ENCODE results near the gene LYPD3.
"Not testable (repeated sequence)": the region's sequence is repeated elsewhere in the genome, so short reads cannot be mapped to it uniquely, and the experiment has no call there.

The LYPD3 gene

GRCh38 chr19:43465468-43466120, at the start of gene LYPD3:
Gene LYPD3 (minus strand): TSS chr19:43465608. CDS start chr19:43465571, 37 bp downstream.
- no peak for DNase-seq (ENCODE audit: low read depth)
- no peak within 1 kb of the TSS for H3K4me3 ChIP-seq (ENCODE audit: low read depth, low read length)

GRCh38 chr19:43512399-43512798, 47.0 kb upstream of the LYPD3 start:
- H3K4me3 ChIP-seq (ENCODE audit: low read depth, low read length); DNase-seq (ENCODE audit: low read depth): not testable (repeated sequence)

- no peak overlapping the region for H3K4me3 ChIP-seq (ENCODE audit: low read depth, low read length)
- no peak for DNase-seq (ENCODE audit: low read depth)
These were observed 45.9 kb upstream of the LYPD3 start for GRCh38 chr19:43511324-43511723.

- H3K4me3 ChIP-seq (ENCODE audit: low read depth, low read length) = no peak overlapping the region
- DNase-seq (ENCODE audit: low read depth) = no peak
These were observed 45.3 kb upstream of the LYPD3 start for GRCh38 chr19:43510713-43511112.

- H3K4me3 ChIP-seq (ENCODE audit: low read depth, low read length) = no peak overlapping the region
- DNase-seq (ENCODE audit: low read depth) = no peak
These were observed 42.5 kb upstream of the LYPD3 start for GRCh38 chr19:43507880-43508279.

GRCh38 chr19:43506629-43507028, 41.2 kb upstream of the LYPD3 start:
- DNase-seq (ENCODE audit: low read depth) = no peak
- no peak overlapping the region for H3K4me3 ChIP-seq (ENCODE audit: low read depth, low read length)

- DNase-seq (ENCODE audit: low read depth) = no peak
- no peak overlapping the region for H3K4me3 ChIP-seq (ENCODE audit: low read depth, low read length)
These were observed 40.5 kb upstream of the LYPD3 start for GRCh38 chr19:43505941-43506340.

- no peak overlapping the region for H3K4me3 ChIP-seq (ENCODE audit: low read depth, low read length)
- DNase-seq (ENCODE audit: low read depth) = no peak
These were observed 39.7 kb upstream of the LYPD3 start for GRCh38 chr19:43505186-43505456.

GRCh38 chr19:43504426-43505185, 39.2 kb upstream of the LYPD3 start, which contains the start of gene PHLDB3:
Gene PHLDB3 (minus strand): TSS chr19:43504746. CDS start chr19:43504118, 628 bp downstream.
- no peak for DNase-seq (ENCODE audit: low read depth)
- peak within 1 kb of the TSS; percentile 87 for H3K4me3 ChIP-seq (ENCODE audit: low read depth, low read length)

- H3K4me3 ChIP-seq (ENCODE audit: low read depth, low read length) = peak overlapping the region; percentile 87
- peak; percentile 52 for DNase-seq (ENCODE audit: low read depth)
These were observed 38.4 kb upstream of the LYPD3 start for GRCh38 chr19:43503501-43504425.

- no peak for DNase-seq (ENCODE audit: low read depth)
- no peak overlapping the region for H3K4me3 ChIP-seq (ENCODE audit: low read depth, low read length)
These were observed 37.1 kb upstream of the LYPD3 start for GRCh38 chr19:43502419-43502976.

GRCh38 chr19:43501661-43502418, 36.4 kb upstream of the LYPD3 start:
- H3K4me3 ChIP-seq (ENCODE audit: low read depth, low read length) = peak overlapping the region; percentile 18
- no peak for DNase-seq (ENCODE audit: low read depth)

GRCh38 chr19:43499042-43499441, 33.6 kb upstream of the LYPD3 start:
- no peak for DNase-seq (ENCODE audit: low read depth)
- H3K4me3 ChIP-seq (ENCODE audit: low read depth, low read length) = no peak overlapping the region

- H3K4me3 ChIP-seq (ENCODE audit: low read depth, low read length) = no peak overlapping the region
- DNase-seq (ENCODE audit: low read depth) = no peak
These were observed 32.9 kb upstream of the LYPD3 start for GRCh38 chr19:43498233-43498842.

GRCh38 chr19:43496960-43497359, 31.6 kb upstream of the LYPD3 start:
- DNase-seq (ENCODE audit: low read depth) = no peak
- H3K4me3 ChIP-seq (ENCODE audit: low read depth, low read length) = no peak overlapping the region

- H3K4me3 ChIP-seq (ENCODE audit: low read depth, low read length) = no peak overlapping the region
- DNase-seq (ENCODE audit: low read depth) = no peak
These were observed 29.7 kb upstream of the LYPD3 start for GRCh38 chr19:43495082-43495481.

- no peak overlapping the region for H3K4me3 ChIP-seq (ENCODE audit: low read depth, low read length)
- no peak for DNase-seq (ENCODE audit: low read depth)
These were observed 25.4 kb upstream of the LYPD3 start for GRCh38 chr19:43490759-43491158.

GRCh38 chr19:43489979-43490599, 24.7 kb upstream of the LYPD3 start:
- H3K4me3 ChIP-seq (ENCODE audit: low read depth, low read length) = no peak overlapping the region
- no peak for DNase-seq (ENCODE audit: low read depth)
